Adipose tissue (tissue), 3 donors: Measurements from ENCODE around the gene BLVRB. TPM values are rescaled to one million over a fixed set of nuclear protein-coding genes. Genes with fewer than 3 reads are reported as not detected.
"Not testable (repeated sequence)": the region's sequence is repeated elsewhere in the genome, so short reads cannot be mapped to it uniquely, and the experiment has no call there.

ENCODE experiments used
- H3K27ac ChIP-seq: one replicate; pipeline ENCODE4 v1.5.1; 2013; ENCODE audit warnings: low read depth, low read length
- WGBS, 3 donors: extraction: QIAGEN DNeasy Blood & Tissue Kit; methylation state at CpG; one replicate each; pipeline ENCODE4 v1.1.7; 2013; 5-methylcytosine and 5-hydroxymethylcytosine counted together
- polyA plus RNA-seq, 3 donors: library from polyadenylated mRNA; stranded (reverse); fragments of 200-250 nt; gene quantifications; one replicate each; pipeline ENCODE4 v1.2.3, GENCODE V29; 2013
- donor health status: healthy with polysubstance abuse.
- donor health status: Bipolar disorder and iron deficiency.
- donor health status: healthy.

Gene BLVRB
- polyA plus RNA-seq, 3 donors: 109 to 235 (median 220) TPM

- WGBS, 3 donors: 17 to 62% (median 22%) methylated on average over 16 of the region's 16 CpGs
- no peak overlapping the region for H3K27ac ChIP-seq
These were observed 48.5 kb downstream of the BLVRB start for GRCh38 chr19:40416918-40417642.

- 87 to 97% (median 93%) methylated on average over 2 of the region's 2 CpGs for WGBS, 3 donors
- no peak overlapping the region for H3K27ac ChIP-seq
These were observed 49.8 kb downstream of the BLVRB start for GRCh38 chr19:40415768-40416167.

GRCh38 chr19:40414542-40415535, 50.7 kb downstream of the BLVRB start:
- WGBS, 3 donors: 76 to 87% (median 80%) methylated on average over 21 of the region's 21 CpGs
- H3K27ac ChIP-seq: no peak overlapping the region

- no peak within 1 kb of the TSS for H3K27ac ChIP-seq
- WGBS, 3 donors: 30 to 47% (median 34%) methylated on average over 15 to 18 of the region's 18 CpGs
These were observed 52.2 kb downstream of the BLVRB start, which contains the start of gene PRX for GRCh38 chr19:40413291-40413845. Gene PRX (minus strand): TSS chr19:40413378. CDS start chr19:40407932, 5,446 bp downstream.

- 70 to 80% (median 70%) methylated on average over 4 of the region's 4 CpGs for WGBS, 3 donors
- H3K27ac ChIP-seq: no peak overlapping the region
These were observed 52.7 kb downstream of the BLVRB start for GRCh38 chr19:40412866-40413265.

- H3K27ac ChIP-seq: no peak overlapping the region
- WGBS, 3 donors: 69 to 76% (median 72%) methylated on average over 8 of the region's 8 CpGs
These were observed 53.5 kb downstream of the BLVRB start for GRCh38 chr19:40411958-40412499.

GRCh38 chr19:40411125-40411842, 54.3 kb downstream of the BLVRB start:
- 50 to 55% (median 52%) methylated on average over 16 of the region's 16 CpGs for WGBS, 3 donors
- no peak overlapping the region for H3K27ac ChIP-seq

- H3K27ac ChIP-seq: no peak overlapping the region
- 66 to 75% (median 68%) methylated on average over 9 of the region's 9 CpGs for WGBS, 3 donors
These were observed 55.5 kb downstream of the BLVRB start for GRCh38 chr19:40410030-40410389.

GRCh38 chr19:40408598-40408925, 57.0 kb downstream of the BLVRB start:
- 81 to 90% (median 89%) methylated on average over 8 of the region's 8 CpGs for WGBS, 3 donors
- not testable (repeated sequence) for H3K27ac ChIP-seq

GRCh38 chr19:40407714-40408597, 57.6 kb downstream of the BLVRB start:
- WGBS, 3 donors: 39 to 70% (median 47%) methylated on average over 22 of the region's 22 CpGs
- H3K27ac ChIP-seq: no peak overlapping the region

- WGBS, 3 donors: 1% methylated on average over 40 to 41 of the region's 41 CpGs
- H3K27ac ChIP-seq: no peak overlapping the region
These were observed 62.1 kb downstream of the BLVRB start for GRCh38 chr19:40403262-40403984.

GRCh38 chr19:40400559-40400958, 65.0 kb downstream of the BLVRB start:
- WGBS, 3 donors: 34 to 56% (median 50%) methylated on average over 2 to 3 of the region's 3 CpGs
- no peak overlapping the region for H3K27ac ChIP-seq

GRCh38 chr19:40398417-40399131, 67.0 kb downstream of the BLVRB start:
- WGBS, 3 donors: 48 to 61% (median 60%) methylated on average over 49 of the region's 49 CpGs

More at GRCh38 chr19:40398417-40399131, 67.0 kb downstream of the BLVRB start:
- no peak overlapping the region for H3K27ac ChIP-seq
